ENCODE measurements around the gene PAPPA. TPM values are rescaled to one million over a fixed set of nuclear protein-coding genes. Genes with fewer than 3 reads are reported as not detected.

PAPPA gene
- total and polyA plus RNA-seq, 2 of the 8 experiments (the other 6 are each of a cell fraction or from before 2014, with no cell fraction given): 0.18 to 0.63 TPM

DNA sequence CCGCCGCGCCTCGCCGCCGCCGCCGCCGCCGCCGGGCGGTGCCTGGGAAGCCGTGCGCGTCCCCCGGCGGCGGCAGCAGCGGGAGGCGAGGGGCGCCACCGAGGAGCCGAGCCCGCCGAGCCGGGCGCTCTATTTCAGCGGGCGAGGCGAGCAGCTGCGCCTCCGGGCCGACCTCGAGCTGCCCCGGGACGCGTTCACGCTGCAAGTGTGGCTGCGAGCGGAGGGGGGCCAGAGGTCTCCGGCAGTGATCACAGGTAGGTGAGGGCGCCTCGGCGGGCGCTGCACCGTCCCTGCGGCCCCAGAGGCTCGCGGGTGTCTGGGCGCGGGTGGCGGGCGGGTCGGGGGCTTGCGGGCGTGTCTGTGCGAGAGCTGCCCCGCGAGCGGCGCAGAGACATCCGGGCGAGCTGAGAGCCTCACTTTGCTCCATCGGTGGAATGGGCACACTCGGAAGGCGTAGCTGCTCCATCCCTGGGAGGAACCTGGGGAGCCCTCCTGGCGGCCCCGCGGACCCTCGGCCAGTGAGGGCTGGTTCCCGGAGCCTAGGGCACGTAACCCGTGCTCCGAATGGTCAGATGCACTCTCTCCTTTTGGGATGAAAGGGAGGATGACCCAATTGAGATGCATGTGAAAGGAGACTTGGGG is 864 bp downstream of the PAPPA start (continued):
- TF ChIP-seq CHD1 (IDR thresholded peaks at IDR 0.05; ENCODE audit: low read depth, low read length) (no peak), RFX5 (IDR thresholded peaks at IDR 0.05; ENCODE audit: borderline replicate concordance, low read depth, low read length) (no peak), CBX8 (IDR thresholded peaks at IDR 0.05; ENCODE audit: borderline replicate concordance, low read depth, low read length) (no peak), TAF1 (IDR thresholded peaks at IDR 0.05; ENCODE audit: low read depth, low read length) (no peak), CBX5 (IDR thresholded peaks at IDR 0.05; ENCODE audit: low read depth, low read length) (no peak), CTBP2 (IDR thresholded peaks at IDR 0.05; ENCODE audit: borderline replicate concordance, insufficient read depth, insufficient read length, low read length) (no peak), FOSL1 (IDR thresholded peaks at IDR 0.05; ENCODE audit: insufficient read depth, low read depth, low read length) (no peak), ASH2L (IDR thresholded peaks at IDR 0.05; ENCODE audit: low read length) (no peak), YY1 (IDR thresholded peaks at IDR 0.05; ENCODE audit: low read depth, low read length) (0 out of 2 replicates have a peak, but pooled peaks have one; percentile 10), RXRA (IDR thresholded peaks at IDR 0.05; ENCODE audit: insufficient read depth, low read depth, low read length) (no peak), TCF12 (IDR thresholded peaks at IDR 0.05; ENCODE audit: low read depth, low read length) (no peak), ZNF274 (IDR thresholded peaks at IDR 0.05; ENCODE audit: borderline replicate concordance, extremely low read depth, low read length) (no peak), BACH1 (IDR thresholded peaks at IDR 0.05; ENCODE audit: low read length) (no peak), GABPA (IDR thresholded peaks at IDR 0.05; ENCODE audit: borderline replicate concordance, insufficient read depth, low read length) (no peak), RBBP5 (IDR thresholded peaks at IDR 0.05; ENCODE audit: borderline replicate concordance, low read depth, low read length) (peak; percentile 48; the same call in 1 of the 2 replicates)

Measured in H1 (cell line).